ENCODE results near the gene IFT122.

Gene IFT122

GRCh38 chr3:129547241-129547640 lies 107.2 kb downstream of the IFT122 start:
- TF ChIP-seq CEBPB (IDR thresholded peaks at IDR 0.05) (no peak), FOXM1 (IDR thresholded peaks at IDR 0.05; ENCODE audit: borderline replicate concordance, low read depth) (no peak), REST (IDR thresholded peaks at IDR 0.05; ENCODE audit: low read depth) (no peak), EGR1 (IDR thresholded peaks at IDR 0.05) (no peak), NFIC (IDR thresholded peaks at IDR 0.05) (no peak), MAX (IDR thresholded peaks at IDR 0.05) (no peak), RAD21 (IDR thresholded peaks at IDR 0.05; ENCODE audit: low read depth) (no peak), CREB1 (IDR thresholded peaks at IDR 0.05; ENCODE audit: low read depth) (no peak), USF1 (IDR thresholded peaks at IDR 0.05) (no peak), EP300 (IDR thresholded peaks at IDR 0.05; ENCODE audit: borderline replicate concordance) (no peak), TCF12 (IDR thresholded peaks at IDR 0.05; ENCODE audit: low read depth) (no peak), ZBTB7A (IDR thresholded peaks at IDR 0.05; ENCODE audit: low read depth) (no peak), TEAD4 (IDR thresholded peaks at IDR 0.05) (no peak), YY1 (IDR thresholded peaks at IDR 0.05; ENCODE audit: low read depth) (no peak), TAF1 (IDR thresholded peaks at IDR 0.05; ENCODE audit: low read depth) (no peak)

GRCh38 chr3:129548104-129548965 lies 108.3 kb downstream of the IFT122 start:
- TF ChIP-seq NFIC (IDR thresholded peaks at IDR 0.05) (no peak), USF1 (IDR thresholded peaks at IDR 0.05) (no peak)

- TF ChIP-seq NFIC (IDR thresholded peaks at IDR 0.05) (no peak), TAF1 (IDR thresholded peaks at IDR 0.05; ENCODE audit: low read depth) (no peak), YY1 (IDR thresholded peaks at IDR 0.05; ENCODE audit: low read depth) (no peak), FOXM1 (IDR thresholded peaks at IDR 0.05; ENCODE audit: borderline replicate concordance, low read depth) (no peak)
Observed at GRCh38 chr3:129549006-129549800, 109.2 kb downstream of the IFT122 start.

- TF ChIP-seq CREB1 (IDR thresholded peaks at IDR 0.05; ENCODE audit: low read depth): no peak
- no peak for TF ChIP-seq NFIC (IDR thresholded peaks at IDR 0.05)
- no peak for TF ChIP-seq MAX (IDR thresholded peaks at IDR 0.05)
- no peak for TF ChIP-seq REST (IDR thresholded peaks at IDR 0.05; ENCODE audit: low read depth)
- TF ChIP-seq TAF1 (IDR thresholded peaks at IDR 0.05; ENCODE audit: low read depth): no peak
- TF ChIP-seq FOXM1 (IDR thresholded peaks at IDR 0.05; ENCODE audit: borderline replicate concordance, low read depth): no peak
- TF ChIP-seq RAD21 (IDR thresholded peaks at IDR 0.05; ENCODE audit: low read depth): no peak
Observed at GRCh38 chr3:129549805-129550204, 109.8 kb downstream of the IFT122 start.

GRCh38 chr3:129552287-129553050 lies 112.4 kb downstream of the IFT122 start:
- no peak for TF ChIP-seq EP300 (IDR thresholded peaks at IDR 0.05; ENCODE audit: borderline replicate concordance)

- no peak for TF ChIP-seq EP300 (IDR thresholded peaks at IDR 0.05; ENCODE audit: borderline replicate concordance)
- no peak for TF ChIP-seq TAF1 (IDR thresholded peaks at IDR 0.05; ENCODE audit: low read depth)
- no peak for TF ChIP-seq EGR1 (IDR thresholded peaks at IDR 0.05)
- TF ChIP-seq CREB1 (IDR thresholded peaks at IDR 0.05; ENCODE audit: low read depth): no peak
- no peak for TF ChIP-seq REST (IDR thresholded peaks at IDR 0.05; ENCODE audit: low read depth)
- no peak for TF ChIP-seq MAX (IDR thresholded peaks at IDR 0.05)
- no peak for TF ChIP-seq ZBTB7A (IDR thresholded peaks at IDR 0.05; ENCODE audit: low read depth)
- no peak for TF ChIP-seq FOXM1 (IDR thresholded peaks at IDR 0.05; ENCODE audit: borderline replicate concordance, low read depth)
- TF ChIP-seq CEBPB (IDR thresholded peaks at IDR 0.05): no peak
- TF ChIP-seq RAD21 (IDR thresholded peaks at IDR 0.05; ENCODE audit: low read depth): no peak
- no peak for TF ChIP-seq USF1 (IDR thresholded peaks at IDR 0.05)
- no peak for TF ChIP-seq TCF12 (IDR thresholded peaks at IDR 0.05; ENCODE audit: low read depth)
- TF ChIP-seq NFIC (IDR thresholded peaks at IDR 0.05): no peak
- no peak for TF ChIP-seq YY1 (IDR thresholded peaks at IDR 0.05; ENCODE audit: low read depth)
- TF ChIP-seq TEAD4 (IDR thresholded peaks at IDR 0.05): no peak
Observed at GRCh38 chr3:129553171-129553570, 113.1 kb downstream of the IFT122 start.

All from Ishikawa (cell line).